HG03575 (cell line): ENCODE data around the gene EIF1.

Source experiments
- ATAC-seq: cut with Tn5 transposase; IDR thresholded peaks from one replicate; pipeline ENCODE4 v1.9.1; 2021; ENCODE audit not compliant: unreplicated experiment, insufficient number of reproducible peaks, low FRiP score; ENCODE audit errors: extremely low read depth

EIF1 gene

GRCh38 chr17:41725134-41725533 lies 36.4 kb downstream of the EIF1 start:
- ATAC-seq: no peak

GRCh38 chr17:41728056-41728455 lies 39.4 kb downstream of the EIF1 start:
- ATAC-seq: no peak

- ATAC-seq: no peak
Observed at GRCh38 chr17:41730479-41730878, 41.8 kb downstream of the EIF1 start.

- no peak for ATAC-seq
Observed at GRCh38 chr17:41731836-41732235, 43.2 kb downstream of the EIF1 start.

GRCh38 chr17:41733348-41734138 lies 44.9 kb downstream of the EIF1 start:
- no peak for ATAC-seq

GRCh38 chr17:41734139-41734948 lies 45.7 kb downstream of the EIF1 start, which contains the start of gene HAP1:
HAP1 (minus strand) TSS chr17:41734643; CDS start chr17:41734634, 9 bp downstream.
- no peak for ATAC-seq

DNA sequence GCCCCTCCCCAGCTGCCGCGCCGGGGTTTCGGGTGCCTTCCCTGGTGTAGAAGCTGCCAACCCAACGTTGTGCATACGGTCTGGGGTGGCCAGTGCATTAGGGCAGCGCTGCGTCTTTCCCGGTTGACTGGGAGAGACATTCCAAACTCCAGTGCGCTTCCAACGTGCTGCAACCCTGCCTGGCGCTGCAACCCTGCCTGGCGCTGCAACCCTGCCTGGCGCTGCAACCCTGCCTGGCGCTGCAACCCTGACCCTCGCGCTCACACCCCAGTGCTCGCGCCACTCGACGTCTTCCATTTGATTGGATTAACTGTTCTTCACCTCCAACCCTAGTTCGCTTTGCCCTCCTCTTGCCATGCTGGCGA lies 46.2 kb downstream of the EIF1 start:
- ATAC-seq: no peak

DNA sequence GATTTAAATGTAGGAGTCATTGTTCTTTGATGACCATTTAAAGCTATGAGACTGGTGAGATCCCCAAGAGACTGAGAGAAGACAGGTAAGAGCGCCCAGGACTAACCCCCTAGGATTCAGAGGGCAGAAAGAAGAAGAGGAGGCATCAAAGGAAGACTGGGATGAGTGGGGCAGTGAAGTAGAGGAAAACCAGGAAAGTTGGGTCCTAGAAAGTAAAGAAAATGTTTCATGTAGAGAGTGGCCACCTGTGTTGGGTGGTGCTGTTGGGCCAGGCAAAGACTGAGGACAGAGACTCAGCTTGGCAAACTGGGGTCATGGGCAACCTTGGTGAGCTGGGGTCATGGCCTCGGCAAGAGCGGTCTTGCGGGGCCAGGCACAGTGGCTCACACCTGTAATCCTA lies 47.1 kb downstream of the EIF1 start:
- no peak for ATAC-seq

DNA sequence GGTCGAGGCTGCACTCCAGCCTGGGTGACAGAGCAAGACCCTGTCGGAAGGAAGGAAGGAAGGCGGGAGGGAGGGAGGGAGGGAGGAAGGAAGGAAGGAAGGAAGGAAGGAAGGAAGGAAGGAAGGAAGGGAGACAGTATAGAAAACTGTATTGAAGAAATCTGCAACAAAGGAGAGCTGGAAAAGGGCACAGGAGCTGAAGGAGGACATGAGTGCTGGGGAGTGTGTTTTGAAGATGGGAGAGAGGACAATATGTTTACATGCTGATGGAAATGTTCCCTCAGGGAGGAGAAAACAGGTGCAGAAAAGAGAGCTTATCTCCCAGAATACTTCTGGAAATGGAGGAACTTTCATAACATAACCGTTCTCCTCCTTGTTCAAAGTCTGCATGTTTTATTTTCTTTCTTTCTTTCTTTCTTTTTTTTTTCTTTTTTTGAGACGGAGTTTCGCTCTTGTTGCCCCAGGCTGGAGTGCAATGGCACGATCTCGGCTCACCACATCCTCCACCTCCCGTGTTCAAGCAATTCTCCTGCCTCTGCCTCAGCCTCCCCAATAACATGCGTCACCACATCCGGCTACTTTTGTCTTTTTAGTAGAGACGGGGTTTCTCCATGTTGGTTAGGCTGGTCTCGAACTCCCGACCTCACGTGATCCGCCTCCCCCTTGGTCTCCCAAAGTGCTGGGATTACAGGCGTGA lies 48.4 kb downstream of the EIF1 start:
- no peak for ATAC-seq

DNA sequence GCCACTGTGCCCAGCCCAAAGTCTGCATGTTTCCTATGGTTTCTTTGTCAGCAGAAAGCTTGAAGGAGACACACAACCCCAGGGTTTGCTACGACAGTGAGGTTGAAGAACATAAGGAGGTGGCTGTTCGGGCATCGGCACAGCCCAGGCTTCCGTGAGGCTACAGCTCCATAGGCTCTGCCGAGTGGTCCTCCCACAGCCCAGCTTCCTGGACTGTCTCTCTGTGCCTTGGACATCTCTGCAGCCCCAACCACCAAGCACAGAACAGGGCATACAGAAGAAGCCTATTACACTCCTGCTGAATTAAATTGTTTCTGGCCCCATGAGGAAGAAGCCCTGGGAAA lies 49.0 kb downstream of the EIF1 start:
- ATAC-seq: no peak

GRCh38 chr17:41738077-41738800 lies 49.6 kb downstream of the EIF1 start:
- no peak for ATAC-seq

DNA sequence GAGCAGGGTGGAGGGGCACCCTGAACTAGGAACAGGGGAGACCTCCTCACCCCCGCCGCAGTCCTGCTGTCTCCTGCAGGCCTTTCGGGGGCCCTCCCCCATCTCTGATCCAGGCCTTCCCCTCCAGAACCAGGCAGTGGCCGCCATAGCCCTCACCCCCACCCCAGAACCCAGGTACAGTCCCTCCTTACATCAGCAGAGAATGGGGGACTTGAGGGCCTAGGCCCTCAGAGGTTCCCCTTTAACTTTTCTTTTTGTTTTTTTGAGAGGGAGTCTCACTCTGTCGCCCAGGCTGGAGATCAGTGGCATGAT lies 50.1 kb downstream of the EIF1 start:
- no peak for ATAC-seq

DNA sequence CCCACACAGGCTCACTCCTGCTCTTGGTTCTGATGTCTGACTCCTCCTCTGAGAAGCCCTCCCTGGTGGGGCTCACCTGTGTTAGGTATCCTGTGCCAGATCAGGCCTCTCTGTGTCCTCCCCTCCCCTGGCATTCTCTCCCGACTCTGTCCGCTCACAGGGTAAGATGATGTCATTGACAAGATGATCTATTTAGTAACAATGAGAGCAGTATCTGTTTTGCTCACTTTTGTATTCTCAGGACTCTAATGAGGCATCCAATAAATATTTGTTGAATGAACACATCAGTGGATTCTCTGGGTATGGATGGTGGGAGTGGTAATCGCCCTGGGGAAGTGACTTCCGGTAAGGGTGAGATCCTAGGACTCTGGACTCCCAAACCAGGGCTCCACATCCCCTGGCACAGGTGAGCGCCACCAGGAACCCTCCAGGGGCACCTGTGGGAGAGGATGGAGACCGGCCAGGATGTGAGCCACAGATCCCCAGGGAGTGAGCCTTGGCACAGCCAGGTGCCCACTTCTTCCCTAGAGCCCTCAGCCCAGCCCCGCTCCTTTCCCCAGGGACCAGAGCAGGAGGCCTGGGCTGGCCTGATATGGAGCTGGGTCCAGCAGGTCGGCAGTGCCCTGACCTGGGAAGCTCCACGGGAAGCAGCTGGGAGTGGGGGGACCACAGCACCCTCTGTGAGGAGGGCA lies 51.1 kb downstream of the EIF1 start:
- no peak for ATAC-seq

- no peak for ATAC-seq
Observed at GRCh38 chr17:41740506-41740905, 51.8 kb downstream of the EIF1 start.

DNA sequence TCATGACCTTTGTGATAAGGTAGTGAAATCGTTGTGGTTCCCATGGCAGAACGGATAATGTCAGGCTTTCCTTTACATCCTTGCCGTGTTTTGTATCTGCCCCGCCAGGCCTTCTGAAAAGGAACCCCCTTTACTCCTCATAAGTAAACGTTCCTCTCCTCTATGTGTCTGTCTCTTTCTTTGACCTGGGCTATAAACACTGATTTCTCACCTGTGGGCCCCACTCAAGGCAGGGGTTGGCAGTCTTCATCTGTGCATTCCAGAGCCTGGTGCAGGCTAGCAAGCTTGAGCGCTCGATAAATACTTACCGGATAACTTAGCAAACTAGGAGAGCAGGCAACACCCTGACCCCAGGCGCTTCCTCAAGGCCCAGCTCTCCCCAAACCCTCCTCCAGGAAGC lies 53.0 kb downstream of the EIF1 start:
- ATAC-seq: no peak
